RPMI8226 (cell line): ENCODE results near the gene CRISPLD2.
"Not testable (repeated sequence)": the region's sequence is repeated elsewhere in the genome, so short reads cannot be mapped to it uniquely, and the experiment has no call there.

ENCODE experiments used
- DNase-seq: peaks from one replicate; pipeline ENCODE4 v3.0.0-alpha.2; 2015

CRISPLD2 gene

DNA sequence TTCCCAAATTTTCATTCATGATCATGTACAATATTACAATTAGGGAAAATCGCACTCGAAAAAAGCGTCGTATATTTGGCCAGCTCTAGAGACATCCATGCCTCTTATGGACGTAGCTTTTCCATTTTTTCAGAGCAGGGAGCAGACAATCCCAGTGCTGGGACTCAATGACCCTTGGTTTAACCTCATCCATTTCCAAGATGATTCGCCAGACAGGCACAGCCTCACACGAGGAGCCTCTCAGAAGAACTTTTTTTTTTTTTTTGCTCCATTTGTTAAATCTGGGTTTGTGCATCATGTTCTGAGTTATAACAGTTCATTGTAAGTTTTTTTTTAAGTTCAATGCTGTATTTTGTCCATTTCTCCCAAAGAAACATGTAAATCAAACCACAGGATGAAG lies 99.5 kb downstream of the CRISPLD2 start:
- no peak for DNase-seq

DNA sequence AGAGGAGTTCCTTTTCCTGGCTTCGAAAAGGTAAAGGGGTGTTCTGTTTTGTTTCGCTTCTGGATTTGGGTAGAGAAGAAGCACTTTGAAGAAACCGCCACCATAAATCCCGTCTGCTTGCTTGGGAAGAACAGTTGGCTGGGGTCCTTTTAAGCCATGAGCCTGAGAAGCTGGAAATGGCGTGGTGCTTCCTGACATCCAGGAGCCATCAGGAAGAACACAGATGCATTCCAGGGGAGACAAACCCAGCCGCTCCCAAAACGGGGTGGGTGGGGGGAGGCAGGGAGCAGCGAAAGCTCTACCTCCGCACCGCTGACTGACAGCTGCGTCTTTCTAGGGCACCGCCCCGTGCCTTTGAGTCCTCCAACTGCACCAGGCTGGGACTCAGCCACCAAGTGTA lies 99.9 kb downstream of the CRISPLD2 start:
- no peak for DNase-seq

DNA sequence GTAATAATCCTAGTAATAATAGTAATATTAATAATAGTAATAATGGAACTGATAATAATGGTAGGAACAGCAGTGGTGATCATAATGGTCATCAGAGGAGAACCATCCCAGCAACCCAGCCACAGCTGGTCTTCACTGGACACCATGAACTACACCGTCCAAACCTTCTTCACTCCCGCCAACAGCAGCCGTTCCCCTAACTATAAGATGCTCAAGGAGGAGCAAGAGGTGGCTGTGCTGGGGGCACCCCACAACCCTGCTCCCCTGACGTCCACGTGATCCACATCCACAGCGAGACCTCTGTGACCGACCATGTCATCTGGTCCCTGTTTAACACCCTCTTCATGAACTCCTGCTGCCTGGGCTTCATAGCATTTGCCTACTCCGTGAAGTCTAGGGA lies 100.5 kb downstream of the CRISPLD2 start:
- DNase-seq: no peak

DNA sequence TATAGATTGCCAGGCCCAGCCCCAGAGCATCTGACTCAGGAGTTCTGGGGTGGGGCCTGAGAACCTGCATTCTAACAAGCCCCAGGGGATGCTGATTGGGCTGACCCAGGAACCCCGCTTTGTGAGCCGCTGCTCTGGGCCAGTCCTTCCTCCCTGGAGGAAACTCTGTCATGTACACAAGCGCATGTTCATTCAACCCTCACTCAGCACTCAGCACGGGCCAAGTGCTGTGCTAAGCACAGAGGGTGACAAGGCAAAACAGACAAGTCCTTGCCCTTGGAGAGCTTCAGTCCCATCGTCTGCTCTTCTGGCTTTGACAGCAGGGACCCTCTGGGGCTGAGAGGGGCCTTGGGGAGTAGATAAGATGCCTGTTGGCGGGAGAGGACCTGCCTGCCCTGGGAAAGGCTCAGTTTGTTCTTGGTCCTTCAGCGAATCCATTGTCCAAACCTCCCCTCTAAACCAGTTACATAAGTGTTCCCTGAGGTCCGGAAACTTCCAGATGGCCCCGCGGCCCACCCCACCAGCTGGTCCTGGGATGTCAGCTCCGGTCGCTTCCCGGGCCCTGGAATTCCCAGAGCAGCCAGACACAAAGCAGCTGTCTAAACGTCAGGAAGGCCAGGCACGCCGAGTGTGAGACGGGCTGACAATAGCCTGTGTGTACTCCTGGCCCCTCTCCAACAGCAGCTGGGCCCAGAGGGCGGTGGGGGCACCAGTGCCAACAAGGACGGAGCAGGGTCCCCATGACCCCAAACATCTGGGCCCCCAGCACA lies 102.8 kb downstream of the CRISPLD2 start:
- no peak for DNase-seq

DNA sequence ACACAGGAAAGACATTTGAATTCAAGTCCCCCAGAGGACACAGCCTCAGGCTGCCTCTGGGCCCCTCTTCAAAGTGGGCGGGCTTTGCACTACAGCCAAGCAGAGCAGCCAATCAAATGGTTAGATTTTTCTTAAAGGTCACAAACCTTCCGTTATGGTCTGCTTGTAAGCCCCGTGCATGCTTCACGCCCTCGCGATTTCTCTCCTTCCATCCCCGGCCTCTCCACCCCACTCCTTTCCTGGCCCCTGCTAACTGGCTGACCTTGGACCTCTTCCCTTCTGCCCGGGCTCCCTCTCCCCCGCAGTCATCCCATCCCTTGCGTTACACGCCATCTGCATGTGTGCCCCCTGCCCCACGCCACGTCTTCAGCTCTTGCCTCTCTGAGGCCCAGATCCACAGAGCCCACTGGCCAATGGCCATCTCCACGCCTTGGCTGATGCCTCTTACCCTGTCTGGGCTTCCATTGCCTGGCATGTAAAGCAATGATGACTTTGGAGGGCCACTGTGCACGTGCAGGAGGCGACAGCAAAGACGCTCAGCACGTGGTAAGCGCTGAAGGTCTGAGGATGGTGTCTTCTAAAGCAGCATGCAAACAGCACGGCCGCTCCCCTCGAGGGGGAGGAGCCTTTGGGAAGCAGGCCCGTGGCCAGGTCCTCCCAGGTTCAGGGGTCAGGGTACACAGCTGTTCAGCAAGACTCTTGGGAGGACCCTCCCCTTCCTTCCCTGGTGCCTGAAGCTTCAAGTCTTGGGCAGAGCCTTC lies 104.7 kb downstream of the CRISPLD2 start:
- no peak for DNase-seq

DNA sequence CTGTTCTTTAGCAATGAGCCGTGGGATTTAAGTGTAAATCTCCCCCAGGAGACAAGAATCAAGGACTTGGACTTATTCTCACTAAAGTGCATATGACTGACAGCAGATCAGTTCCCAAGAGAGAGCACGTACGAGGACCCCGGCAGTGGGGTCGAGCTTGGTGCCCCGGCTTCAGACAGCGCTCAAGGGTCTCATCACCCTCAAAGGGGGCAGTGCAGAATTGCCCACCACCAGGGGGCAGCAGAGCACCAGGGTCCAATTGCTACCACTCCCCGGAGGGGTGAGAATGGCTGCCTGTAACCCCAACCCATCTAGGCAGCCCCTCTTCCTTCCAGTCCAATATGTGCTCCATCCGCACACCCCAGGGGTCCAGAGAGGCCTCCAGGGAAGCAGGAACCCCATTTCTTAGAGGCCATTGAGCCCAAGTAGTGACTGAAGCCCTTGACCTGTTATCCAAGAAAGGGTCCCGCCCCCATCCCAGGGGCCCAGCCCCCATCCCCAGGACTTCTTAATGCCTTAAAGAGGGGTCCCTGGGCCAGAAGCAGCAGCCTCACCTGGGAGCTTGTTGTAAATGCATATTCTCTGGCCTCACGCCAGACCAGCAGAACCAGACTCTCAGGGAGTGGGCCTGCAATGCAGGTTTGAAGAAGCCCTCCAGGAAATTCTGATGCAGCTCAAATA lies 105.4 kb downstream of the CRISPLD2 start:
- peak; percentile 60 for DNase-seq

DNA sequence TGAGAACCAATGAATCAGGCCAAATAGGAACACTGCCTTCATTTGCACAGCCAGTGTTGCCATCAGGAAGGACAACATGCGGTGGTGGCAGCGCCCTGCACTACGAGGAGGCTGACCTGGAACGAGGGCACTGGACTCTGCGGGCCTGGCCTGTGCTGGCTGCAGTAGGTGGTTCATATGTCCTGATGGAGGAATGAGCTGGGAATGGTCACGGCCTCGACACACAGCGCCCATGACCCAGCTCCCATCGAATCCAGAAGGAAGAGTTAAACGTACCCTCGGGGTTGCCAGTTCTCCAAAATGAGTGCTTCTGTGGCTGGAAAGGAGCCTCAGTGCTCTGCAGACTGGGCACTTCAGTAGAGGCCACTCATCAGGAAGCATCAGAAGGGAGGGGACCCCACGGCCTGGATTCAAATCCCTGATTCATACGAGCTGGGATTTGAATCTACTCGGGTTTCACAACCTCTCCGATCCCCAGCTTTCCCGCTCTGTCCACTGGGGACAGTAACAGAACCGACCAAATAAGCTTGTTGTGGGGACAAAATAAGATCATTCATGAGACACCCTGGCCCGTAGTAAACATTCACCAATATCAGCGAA lies 106.1 kb downstream of the CRISPLD2 start:
- no peak for DNase-seq

DNA sequence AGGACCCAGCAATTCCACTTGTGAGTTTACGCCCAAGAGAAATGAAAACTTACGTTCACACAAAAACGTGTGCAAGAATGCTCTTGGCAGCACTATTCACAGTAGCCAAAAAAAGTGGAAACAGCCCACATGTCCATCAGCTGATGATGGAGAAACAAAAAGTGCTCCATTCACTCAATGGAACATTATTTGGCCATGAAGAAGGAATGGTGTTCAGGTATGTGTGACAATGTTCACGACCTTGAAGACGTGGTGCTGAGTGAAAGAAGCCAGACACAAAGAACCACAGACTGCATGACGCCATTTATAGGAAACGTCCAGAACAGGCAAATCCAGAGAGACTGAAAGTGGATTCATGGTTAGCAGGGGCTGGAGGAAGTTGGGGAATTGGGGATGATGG lies 106.7 kb downstream of the CRISPLD2 start:
- DNase-seq: no peak

DNA sequence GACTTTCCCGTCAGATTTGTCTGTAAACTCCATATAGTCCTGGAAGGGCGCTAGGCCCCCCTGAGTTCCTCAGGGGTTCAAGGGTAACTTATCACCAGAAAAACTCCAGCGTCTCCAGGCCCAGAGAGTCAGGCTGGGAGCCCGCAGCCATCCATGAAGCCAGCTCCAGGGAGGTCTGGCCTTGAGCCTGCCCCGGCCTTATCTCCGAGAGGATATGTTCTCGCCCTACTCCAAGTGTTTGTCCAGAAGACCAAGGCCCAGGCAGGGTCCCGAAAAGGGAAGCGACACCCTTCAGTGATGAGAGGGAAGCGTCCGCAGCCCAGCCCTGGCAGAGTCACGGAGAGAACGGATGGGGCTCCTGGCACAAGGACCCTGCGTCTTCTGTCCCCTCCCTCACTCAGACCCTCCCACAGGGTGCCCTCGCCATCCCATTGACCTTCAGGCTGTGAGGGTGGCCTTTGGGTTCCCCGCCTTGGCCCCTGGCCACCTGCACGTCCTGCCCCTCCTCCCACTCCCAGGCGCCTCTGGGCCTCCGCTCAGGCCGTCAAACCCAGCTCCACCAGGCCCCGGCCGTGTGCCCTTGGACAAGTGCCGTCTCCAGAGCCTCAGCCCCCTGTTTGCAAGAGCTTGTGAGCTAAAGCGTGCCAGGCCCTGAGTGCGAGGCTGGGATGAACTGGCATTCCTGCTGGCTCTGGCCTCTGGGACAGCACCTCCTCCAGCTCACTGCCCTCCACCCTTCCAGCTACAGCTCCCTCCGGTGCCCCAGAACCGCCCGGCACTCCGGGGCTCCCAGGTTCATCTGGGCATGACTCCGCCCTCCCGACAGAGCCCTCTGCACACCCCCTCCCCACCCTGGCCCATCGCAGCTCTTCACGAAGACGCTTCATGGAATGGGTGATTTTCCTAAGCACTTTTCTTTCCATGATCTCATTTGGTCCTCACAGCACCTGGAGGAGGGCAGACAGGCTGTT lies 108.1 kb downstream of the CRISPLD2 start:
- DNase-seq: no peak

DNA sequence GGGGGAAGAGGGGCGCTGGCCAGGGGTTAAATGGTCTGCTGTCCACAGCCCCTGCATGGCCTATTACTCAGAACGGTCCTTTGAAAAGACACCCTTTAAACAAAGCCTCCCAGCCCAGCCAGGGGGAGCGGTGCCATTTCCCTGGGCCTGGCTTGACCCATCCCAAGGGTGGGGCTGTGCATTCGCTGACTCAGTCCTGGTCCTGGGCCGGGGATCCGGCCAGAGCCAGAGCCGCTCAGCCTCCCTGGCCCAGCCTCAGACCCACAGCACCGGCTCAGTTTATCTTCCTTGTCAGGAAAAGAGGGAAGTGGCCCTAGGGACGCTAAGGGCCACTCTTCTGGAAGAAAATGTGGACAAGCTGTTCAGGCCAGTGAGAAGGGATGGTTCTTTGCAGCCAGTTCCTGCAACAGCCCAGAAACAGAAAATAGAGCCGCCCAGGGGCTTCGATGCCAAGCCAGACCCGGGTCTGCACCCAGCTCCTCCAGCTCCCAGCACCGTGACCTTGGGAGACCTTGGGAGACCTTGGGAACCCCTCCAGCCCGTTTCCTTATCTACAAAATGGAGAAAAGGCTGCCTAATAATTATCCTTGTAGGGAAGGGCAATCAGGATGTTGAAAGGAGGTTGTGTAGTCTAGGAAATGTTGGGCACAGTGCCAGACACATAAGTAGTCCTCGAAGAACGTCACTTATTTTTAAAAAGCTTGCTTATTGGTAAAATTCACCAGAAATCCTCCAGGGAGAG lies 109.1 kb downstream of the CRISPLD2 start:
- no peak for DNase-seq

DNA sequence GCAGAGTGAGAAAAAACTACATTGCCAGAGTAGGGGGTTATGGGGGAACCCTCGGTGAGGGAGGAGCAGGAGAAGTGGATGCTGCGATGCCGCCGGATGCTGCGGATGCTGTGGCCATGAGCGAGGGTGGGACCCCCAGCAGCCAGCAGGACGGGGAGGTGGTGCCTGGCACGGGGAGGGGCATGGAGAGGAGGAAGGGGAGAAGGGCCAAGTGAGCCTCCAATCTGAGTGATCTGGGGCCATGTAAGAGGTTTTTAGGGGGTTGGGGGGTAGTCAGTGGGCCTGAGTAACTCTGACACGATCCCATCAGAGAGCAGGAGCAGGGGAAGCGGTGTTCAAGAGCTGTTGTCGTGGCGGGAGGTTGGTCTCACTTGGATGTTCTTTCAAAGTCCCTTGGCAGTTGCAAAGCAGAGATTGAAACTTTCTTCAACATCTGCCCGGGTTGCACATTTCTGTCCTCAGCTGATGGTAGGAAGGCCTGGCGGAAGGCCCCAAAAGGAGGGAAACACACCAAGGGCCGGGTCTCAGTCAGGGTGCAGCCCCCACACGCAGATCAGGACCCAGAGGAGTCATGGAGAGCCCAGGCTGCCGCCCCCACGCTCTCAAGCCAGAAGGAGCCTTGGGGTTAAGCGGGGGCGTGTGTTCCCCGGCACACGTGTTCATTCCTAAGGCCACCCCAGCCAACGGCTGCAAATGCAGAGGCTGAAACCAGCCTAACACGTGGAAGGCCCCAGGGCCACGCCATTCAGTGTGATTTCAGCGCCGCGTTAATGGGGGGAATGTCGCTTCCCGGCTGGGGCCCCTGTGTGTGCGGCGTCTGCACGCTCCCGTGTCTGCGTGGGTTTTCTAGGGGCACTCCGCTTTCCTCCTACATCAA lies 109.9 kb downstream of the CRISPLD2 start:
- no peak for DNase-seq

DNA sequence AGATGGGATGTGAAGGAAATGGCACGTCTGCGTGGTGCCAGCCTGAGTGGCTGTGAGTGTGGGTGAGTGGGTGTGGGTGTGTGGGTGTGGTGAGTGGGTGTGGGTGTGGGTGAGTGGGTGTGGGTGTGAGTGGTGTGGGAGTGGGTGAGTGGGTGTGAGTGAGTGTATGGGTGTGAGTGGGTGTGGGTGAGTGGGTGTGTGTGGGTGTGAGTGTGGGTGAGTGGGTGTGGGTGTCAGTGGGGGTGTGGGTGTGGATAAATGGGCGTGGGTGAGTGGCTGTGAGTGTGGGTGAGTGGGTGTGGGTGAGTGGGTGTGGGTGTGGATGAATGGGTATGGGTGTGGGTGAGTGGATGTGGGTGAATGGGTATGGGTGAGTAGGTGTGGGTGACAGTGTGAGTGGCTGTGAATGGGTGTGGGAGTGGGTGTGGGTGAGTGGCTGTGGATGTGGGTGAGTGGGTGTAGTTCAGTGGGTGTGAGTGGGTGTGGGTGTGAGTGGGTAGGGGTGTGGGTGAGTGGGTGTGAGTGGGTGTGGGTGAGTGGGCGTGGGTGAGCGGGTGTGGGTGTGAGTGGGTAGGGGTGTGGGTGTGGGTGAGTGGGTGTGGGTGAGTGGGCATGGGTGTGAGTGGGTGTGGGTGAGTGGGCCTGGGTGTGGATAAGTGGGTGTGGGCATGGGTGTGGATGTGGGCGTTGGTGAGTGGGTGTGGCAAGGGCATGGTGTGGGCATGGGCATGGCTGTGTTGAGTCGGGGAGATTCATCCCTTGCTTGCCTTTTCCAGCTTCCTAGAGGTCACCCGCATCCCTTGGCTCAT lies 110.7 kb downstream of the CRISPLD2 start:
- no peak for DNase-seq

DNA sequence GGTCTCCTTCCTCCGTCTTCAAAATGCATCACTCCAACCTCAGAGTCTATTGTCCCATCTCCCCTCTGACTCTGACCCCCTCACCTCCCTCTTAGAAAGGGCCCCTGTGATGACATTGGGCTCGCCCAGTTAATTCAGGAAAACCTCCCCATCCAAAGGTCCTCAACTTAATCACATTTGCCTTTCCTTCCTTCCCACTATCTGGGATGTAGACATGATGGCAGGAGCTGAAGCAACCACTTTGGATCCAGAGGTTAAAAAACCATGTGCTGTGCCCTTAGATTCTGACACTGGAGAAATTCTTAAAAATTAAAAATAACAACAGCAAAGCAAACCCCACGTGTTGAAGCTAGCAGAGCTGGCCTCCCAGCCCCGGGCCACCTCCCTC lies 111.3 kb downstream of the CRISPLD2 start:
- no peak for DNase-seq

DNA sequence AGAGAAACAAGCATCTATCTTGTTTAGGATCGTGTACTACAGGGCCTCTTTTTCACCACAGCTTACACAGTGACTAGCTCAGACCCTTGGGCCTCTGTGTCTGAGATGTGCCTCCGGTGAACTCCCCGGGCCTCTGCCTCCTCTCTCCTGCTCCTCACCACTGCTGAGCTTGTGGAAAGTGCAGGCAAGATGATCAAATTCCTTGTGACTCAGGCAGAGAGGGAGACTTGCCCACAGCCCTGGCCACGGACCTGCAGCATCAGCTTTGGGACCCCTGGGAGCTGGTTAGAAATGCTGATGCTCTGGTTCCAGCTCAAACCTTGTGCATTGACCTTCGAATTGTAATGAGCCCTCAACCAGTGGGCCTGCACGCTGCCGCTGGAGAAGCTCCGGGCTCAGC lies 111.7 kb downstream of the CRISPLD2 start:
- no peak for DNase-seq

DNA sequence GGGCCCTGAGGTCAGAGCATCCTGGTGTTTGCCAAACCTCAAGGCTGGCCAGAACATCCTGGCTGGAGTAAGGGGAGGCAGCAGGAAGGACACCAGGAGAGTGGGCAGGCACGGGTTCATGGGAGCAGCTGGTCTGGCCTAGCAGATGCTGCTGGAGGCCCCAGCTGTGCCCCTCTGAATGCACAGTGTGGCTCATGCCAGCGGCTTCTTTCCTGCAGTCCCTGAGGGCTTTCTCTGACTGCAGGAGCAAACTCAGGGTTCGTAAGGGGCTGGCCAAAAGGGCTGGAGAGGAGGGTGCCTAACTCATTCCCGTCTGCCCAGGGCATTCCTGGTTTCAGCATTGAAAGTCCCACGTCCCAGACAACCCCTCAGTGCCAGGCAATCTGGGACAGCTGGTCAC lies 112.9 kb downstream of the CRISPLD2 start:
- no peak for DNase-seq

DNA sequence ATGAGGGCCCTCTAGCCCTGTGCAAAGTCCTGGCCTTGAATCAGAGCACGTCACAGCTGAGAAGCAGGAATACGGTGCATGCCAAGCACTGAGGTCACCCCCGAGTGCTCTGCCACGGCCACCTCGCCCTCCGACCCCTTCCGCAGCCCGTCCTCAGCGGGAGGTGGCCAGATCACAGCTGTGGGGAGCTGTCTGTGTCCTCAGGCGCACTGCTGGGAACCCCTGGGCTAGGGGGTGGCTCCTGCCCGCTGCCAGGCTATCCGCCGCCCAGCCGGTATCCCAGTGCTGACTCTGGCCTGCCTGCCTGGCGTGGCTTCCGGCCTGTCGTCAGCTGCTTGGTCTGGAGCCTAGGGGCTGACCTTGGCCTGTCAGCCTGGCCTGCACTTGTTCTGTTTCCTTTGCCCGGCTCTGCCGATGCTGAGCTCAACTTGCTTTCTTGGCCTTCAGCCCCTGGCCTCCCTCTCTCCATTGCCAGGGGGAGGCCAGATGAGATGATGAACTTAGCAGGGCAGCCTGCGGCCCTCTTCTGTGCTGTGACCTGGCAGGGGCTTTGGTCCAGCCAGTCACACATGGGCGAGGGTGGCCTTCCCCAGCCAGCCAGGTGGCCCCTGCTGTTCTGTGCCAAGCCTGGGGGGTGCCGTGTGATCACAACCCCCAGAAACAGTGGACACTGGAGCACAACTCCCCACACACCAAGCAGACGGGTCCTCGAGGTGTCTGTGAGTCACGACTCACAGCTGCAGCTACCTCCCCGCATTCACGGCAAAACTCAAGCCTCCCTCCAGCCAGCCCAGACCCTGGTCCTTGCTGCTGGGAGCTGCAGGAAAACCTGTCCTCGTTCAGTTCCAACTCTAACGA lies 114.2 kb downstream of the CRISPLD2 start:
- DNase-seq: no peak

DNA sequence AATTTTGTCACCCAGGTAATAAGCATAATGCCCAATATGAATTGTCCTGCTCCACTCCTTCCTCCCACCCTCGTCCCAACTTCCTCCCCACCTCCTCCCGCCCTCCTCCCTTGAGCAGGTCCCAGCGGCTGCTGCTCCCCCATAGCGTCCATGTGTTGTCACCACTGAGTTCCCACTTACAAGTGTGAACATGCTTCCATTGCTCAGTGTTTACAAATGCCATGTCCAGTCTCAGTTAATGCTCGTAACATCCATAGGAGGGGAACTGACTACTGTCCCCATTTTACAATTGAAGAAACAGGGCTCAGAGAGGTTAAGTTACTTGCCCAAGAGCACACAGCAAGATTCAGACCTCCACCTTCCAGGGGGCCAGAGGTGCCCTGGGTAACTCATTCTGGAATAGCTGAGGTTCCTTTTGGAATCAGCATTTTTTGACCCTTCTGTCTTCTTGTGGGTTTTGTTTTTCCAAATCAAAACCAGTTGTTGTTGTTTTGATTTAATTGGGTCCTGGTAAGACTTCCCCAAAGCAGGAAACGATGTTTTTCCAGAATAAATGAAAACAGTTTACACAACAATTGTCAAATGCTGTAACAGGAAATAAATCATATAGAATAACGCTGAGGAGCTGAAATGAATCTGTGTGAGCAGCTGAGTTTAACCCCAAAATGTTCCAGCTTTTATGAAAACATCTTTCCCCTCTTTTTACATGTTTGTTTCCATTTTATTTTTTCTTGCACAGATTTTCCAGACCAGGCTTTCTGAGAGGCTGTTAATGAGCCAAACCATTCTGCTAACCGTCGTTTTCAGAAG lies 117.6 kb downstream of the CRISPLD2 start:
- DNase-seq: no peak

DNA sequence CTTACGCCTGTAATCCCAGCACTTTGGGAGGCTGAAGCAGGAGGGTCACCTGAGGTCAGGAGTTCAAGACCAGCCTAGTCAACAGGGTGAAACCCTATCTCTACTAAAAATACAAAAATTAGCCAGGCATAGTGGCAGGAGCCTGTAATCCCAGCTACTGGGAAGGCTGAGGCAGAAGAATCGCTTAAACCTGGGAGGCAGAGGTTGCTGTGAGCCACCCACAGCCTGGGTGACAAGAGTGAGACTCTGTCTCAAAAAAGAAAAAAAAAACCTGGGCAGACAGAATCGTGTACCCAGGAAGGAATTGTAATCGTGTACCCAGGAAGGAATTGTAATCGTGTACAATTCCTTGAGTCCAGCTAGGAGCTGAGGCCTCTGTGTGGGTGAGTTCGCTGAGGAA lies 118.8 kb downstream of the CRISPLD2 start:
- DNase-seq: not testable (repeated sequence)
